Activated T-cell treated with anti-CD3 and anti-CD28 coated beads, Interleukin-2, amount 50 U/mL, for 4 hours (primary cell): ENCODE measurements around the gene TNFSF9. TPM values are rescaled to one million over a fixed set of nuclear protein-coding genes. Genes with fewer than 3 reads are reported as not detected.
"Not testable (repeated sequence)": the region's sequence is repeated elsewhere in the genome, so short reads cannot be mapped to it uniquely, and the experiment has no call there.

ENCODE experiments used
- ATAC-seq, 2 donors: fragments of 200-7000 bp; cut with Tn5 transposase; one replicate each; pipeline ENCODE4 v1.10.0; 2021
- DNase-seq: peaks from one replicate; pipeline ENCODE4 v3.0.0-alpha.2; 2020
- H3K27me3 Mint-ChIP-seq: one replicate; pipeline ENCODE4 v1.8.0; 2021; ENCODE audit warnings: low read depth, mixed read lengths
- H3K36me3 Mint-ChIP-seq: one replicate; pipeline ENCODE4 v1.8.0; 2022; ENCODE audit warnings: mixed read lengths; ENCODE audit not compliant: insufficient read depth
- H3K4me1 Mint-ChIP-seq: one replicate; pipeline ENCODE4 v1.8.0; 2021; ENCODE audit warnings: low read depth, mixed read lengths
- H3K4me3 Mint-ChIP-seq: one replicate; pipeline ENCODE4 v1.8.0; 2021; ENCODE audit warnings: mild to moderate bottlenecking, moderate library complexity, mixed read lengths
- H3K9me3 Mint-ChIP-seq: one replicate; pipeline ENCODE4 v1.8.0; 2021; ENCODE audit warnings: mixed read lengths
- total RNA-seq, 3 donors: library from RNA; stranded (reverse); gene quantifications; one replicate each; pipeline ENCODE4 v1.2.1, GENCODE V29; 2021

TNFSF9 gene
- total RNA-seq, 3 donors from 2014 or later, result 3.5 to 7.4 (median 3.8) TPM

- DNase-seq, result no peak
- Mint-ChIP-seq H3K36me3 (no peaks in the 10 kb centered on the region), H3K4me1 (peaks cover 43% of the 10 kb centered on the region), H3K4me3 (no peak overlapping the region), H3K9me3 (peaks cover 6% of the 10 kb centered on the region), H3K27me3 (peaks cover 28% of the 10 kb centered on the region)
- no peak for ATAC-seq
Observed at GRCh38 chr19:6533746-6534418, 3.1 kb downstream of the TNFSF9 start.

- Mint-ChIP-seq H3K9me3 (peaks cover 6% of the 10 kb centered on the region), H3K27me3 (peaks cover 28% of the 10 kb centered on the region), H3K36me3 (no peaks in the 10 kb centered on the region), H3K4me3 (no peak overlapping the region), H3K4me1 (peaks cover 41% of the 10 kb centered on the region)
- ATAC-seq (no peak), DNase-seq (no peak)
Observed at GRCh38 chr19:6534451-6535093, 3.7 kb downstream of the TNFSF9 start.

GRCh38 chr19:6535558-6536137 lies 4.8 kb downstream of the TNFSF9 start:
- peaks cover 33% of the 10 kb centered on the region for H3K4me1 Mint-ChIP-seq
- peaks cover 26% of the 10 kb centered on the region for H3K27me3 Mint-ChIP-seq
- H3K36me3 Mint-ChIP-seq, result no peaks in the 10 kb centered on the region
- peak in 1 of 2 donors; percentile 15 for ATAC-seq
- H3K9me3 Mint-ChIP-seq, result peaks cover 6% of the 10 kb centered on the region
- no peak for DNase-seq
- no peak overlapping the region for H3K4me3 Mint-ChIP-seq

- H3K27me3 Mint-ChIP-seq, result peaks cover 4% of the 10 kb centered on the region
- no peaks in the 10 kb centered on the region for H3K36me3 Mint-ChIP-seq
- no peak overlapping the region for H3K4me3 Mint-ChIP-seq
- ATAC-seq (no peak), DNase-seq (no peak)
- H3K9me3 Mint-ChIP-seq, result peaks cover 6% of the 10 kb centered on the region
- H3K4me1 Mint-ChIP-seq, result peaks cover 19% of the 10 kb centered on the region
Observed at GRCh38 chr19:6539514-6539913, 8.7 kb downstream of the TNFSF9 start.

- ATAC-seq, result no peak
Observed at GRCh38 chr19:6540918-6541689, 10.3 kb downstream of the TNFSF9 start.

GRCh38 chr19:6543866-6544347 lies 13.1 kb downstream of the TNFSF9 start:
- H3K4me1 Mint-ChIP-seq, result peaks cover 2% of the 10 kb centered on the region
- DNase-seq (no peak), ATAC-seq (peak in 1 of 2 donors; percentile 18)
- H3K36me3 Mint-ChIP-seq, result no peaks in the 10 kb centered on the region
- H3K9me3 Mint-ChIP-seq, result peaks cover 6% of the 10 kb centered on the region
- peaks cover 3% of the 10 kb centered on the region for H3K27me3 Mint-ChIP-seq
- no peak overlapping the region for H3K4me3 Mint-ChIP-seq

More at GRCh38 chr19:6540918-6541689, 10.3 kb downstream of the TNFSF9 start:
- Mint-ChIP-seq H3K9me3 (peaks cover 3% of the 10 kb centered on the region), H3K36me3 (no peaks in the 10 kb centered on the region), H3K4me1 (peaks cover 13% of the 10 kb centered on the region), H3K4me3 (no peak overlapping the region), H3K27me3 (peaks cover 2% of the 10 kb centered on the region)
- DNase-seq, result no peak

GRCh38 chr19:6550679-6551078 lies 19.9 kb downstream of the TNFSF9 start:
- H3K4me1 Mint-ChIP-seq, ATAC-seq, H3K9me3 Mint-ChIP-seq, H3K27me3 Mint-ChIP-seq, DNase-seq, H3K4me3 Mint-ChIP-seq, H3K36me3 Mint-ChIP-seq: not testable (repeated sequence)

GRCh38 chr19:6551091-6551490 lies 20.3 kb downstream of the TNFSF9 start:
- no peak for ATAC-seq
- H3K4me3 Mint-ChIP-seq, result no peak overlapping the region

GRCh38 chr19:6551607-6552450 lies 21.0 kb downstream of the TNFSF9 start:
- Mint-ChIP-seq H3K9me3 (peaks cover 6% of the 10 kb centered on the region), H3K36me3 (no peaks in the 10 kb centered on the region), H3K4me3 (no peak overlapping the region), H3K4me1 (peaks cover 6% of the 10 kb centered on the region), H3K27me3 (no peaks in the 10 kb centered on the region)
- peak; percentile 31 for DNase-seq
- peak; percentile 93 to 96 for ATAC-seq

More at GRCh38 chr19:6551091-6551490, 20.3 kb downstream of the TNFSF9 start:
- peaks cover 6% of the 10 kb centered on the region for H3K4me1 Mint-ChIP-seq
- peaks cover 2% of the 10 kb centered on the region for H3K27me3 Mint-ChIP-seq
- peaks cover 6% of the 10 kb centered on the region for H3K9me3 Mint-ChIP-seq
- no peak for DNase-seq
- no peaks in the 10 kb centered on the region for H3K36me3 Mint-ChIP-seq

GRCh38 chr19:6556043-6556449 lies 25.2 kb downstream of the TNFSF9 start:
- no peak overlapping the region for H3K4me3 Mint-ChIP-seq
- no peaks in the 10 kb centered on the region for H3K9me3 Mint-ChIP-seq
- ATAC-seq (no peak), DNase-seq (no peak)
- H3K36me3 Mint-ChIP-seq, result no peaks in the 10 kb centered on the region
- H3K27me3 Mint-ChIP-seq, result no peaks in the 10 kb centered on the region
- peaks cover 6% of the 10 kb centered on the region for H3K4me1 Mint-ChIP-seq

- Mint-ChIP-seq H3K27me3 (peaks cover under 1% of the 10 kb centered on the region), H3K4me3 (no peak overlapping the region), H3K9me3 (no peaks in the 10 kb centered on the region), H3K36me3 (no peaks in the 10 kb centered on the region), H3K4me1 (peaks cover 6% of the 10 kb centered on the region)
- DNase-seq (no peak), ATAC-seq (peak in 1 of 2 donors; percentile 24)
Observed at GRCh38 chr19:6556480-6557195, 25.8 kb downstream of the TNFSF9 start.

- H3K4me3 Mint-ChIP-seq, H3K9me3 Mint-ChIP-seq: not testable (repeated sequence)
Observed at GRCh38 chr19:6562437-6562836, 31.6 kb downstream of the TNFSF9 start.

GRCh38 chr19:6564393-6564792 lies 33.6 kb downstream of the TNFSF9 start:
- Mint-ChIP-seq H3K4me3 (no peak overlapping the region), H3K4me1 (no peaks in the 10 kb centered on the region), H3K27me3 (peaks cover 11% of the 10 kb centered on the region), H3K9me3 (peaks cover 8% of the 10 kb centered on the region), H3K36me3 (peaks cover 3% of the 10 kb centered on the region)
- no peak for DNase-seq
- no peak for ATAC-seq

More at GRCh38 chr19:6562437-6562836, 31.6 kb downstream of the TNFSF9 start:
- H3K36me3 Mint-ChIP-seq, H3K4me1 Mint-ChIP-seq, ATAC-seq, DNase-seq, H3K27me3 Mint-ChIP-seq: not testable (repeated sequence)
